NCI-H2227 (cell line): ENCODE measurements around the gene MAPK8IP2.
"Not testable (repeated sequence)": the region's sequence is repeated elsewhere in the genome, so short reads cannot be mapped to it uniquely, and the experiment has no call there.

ENCODE experiments used
- DNase-seq: peaks from one replicate; lab custom pipeline; 2025; ENCODE audit not compliant: unreplicated experiment; lab: John Stamatoyannopoulos, UW

Gene MAPK8IP2

DNA sequence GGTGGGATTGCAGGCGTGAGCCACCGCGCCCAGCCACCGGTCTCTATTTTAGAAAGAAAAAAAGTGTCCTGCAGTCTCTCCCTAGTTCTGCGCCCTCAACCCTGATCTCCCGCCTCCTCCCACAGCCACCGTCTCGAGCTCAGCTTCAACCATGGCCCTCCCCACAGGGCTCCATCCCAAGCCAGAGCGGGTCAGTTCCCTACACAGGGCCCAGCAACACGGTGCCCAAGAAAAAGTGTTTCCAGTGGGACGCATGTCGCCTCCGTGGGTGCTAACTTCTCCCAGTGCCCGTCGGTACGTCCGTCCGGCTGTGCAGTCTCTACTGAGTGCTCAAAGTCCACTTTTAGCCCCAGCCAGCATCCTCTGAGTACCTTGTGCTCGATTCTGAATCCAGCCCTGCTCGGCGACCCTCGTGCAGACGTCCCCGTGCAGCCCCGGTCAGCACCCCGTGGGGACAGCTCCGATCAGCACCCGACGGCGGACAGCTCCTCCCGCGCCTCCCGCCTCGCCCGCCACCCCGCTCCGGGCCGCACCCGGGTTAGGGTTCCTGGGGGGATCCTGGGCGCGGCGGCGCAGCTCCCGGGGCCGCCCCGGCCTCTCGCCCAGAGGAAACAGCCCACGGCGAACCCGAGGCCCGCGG is 657 bp upstream of the MAPK8IP2 start:
- DNase-seq: peak; percentile 41

- DNase-seq: peak; percentile 38
Measured at GRCh38 chr22:50600967-50601668, 525 bp downstream of the MAPK8IP2 start.

- DNase-seq: no peak
Measured at GRCh38 chr22:50601669-50602337, 1.2 kb downstream of the MAPK8IP2 start.

DNA sequence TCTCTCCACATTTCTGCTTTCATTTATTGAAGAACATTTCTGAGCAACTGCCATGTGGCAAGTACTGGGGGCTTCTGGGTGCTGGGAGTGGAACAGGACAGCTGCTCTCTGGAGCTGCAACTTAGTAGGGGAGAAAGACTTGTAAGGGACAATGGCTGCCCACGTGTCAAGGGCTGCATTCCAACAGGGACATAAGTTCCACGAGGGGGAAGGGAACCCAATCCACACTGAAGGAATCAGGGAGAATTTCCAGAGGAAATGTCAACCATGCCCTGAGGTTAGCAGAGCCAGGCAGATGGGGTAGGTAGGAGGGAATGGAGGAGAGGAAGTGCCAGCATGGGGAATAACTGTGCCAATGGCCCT is 1.7 kb downstream of the MAPK8IP2 start:
- no peak for DNase-seq

GRCh38 chr22:50603511-50604255 is 3.1 kb downstream of the MAPK8IP2 start:
- no peak for DNase-seq

- DNase-seq: no peak
Measured at GRCh38 chr22:50604256-50605001, 3.8 kb downstream of the MAPK8IP2 start.

- DNase-seq: no peak
Measured at GRCh38 chr22:50605002-50605612, 4.5 kb downstream of the MAPK8IP2 start.

- DNase-seq: no peak
Measured at GRCh38 chr22:50605613-50606074, 5.1 kb downstream of the MAPK8IP2 start.

GRCh38 chr22:50606165-50606945 is 5.8 kb downstream of the MAPK8IP2 start:
- no peak for DNase-seq

DNA sequence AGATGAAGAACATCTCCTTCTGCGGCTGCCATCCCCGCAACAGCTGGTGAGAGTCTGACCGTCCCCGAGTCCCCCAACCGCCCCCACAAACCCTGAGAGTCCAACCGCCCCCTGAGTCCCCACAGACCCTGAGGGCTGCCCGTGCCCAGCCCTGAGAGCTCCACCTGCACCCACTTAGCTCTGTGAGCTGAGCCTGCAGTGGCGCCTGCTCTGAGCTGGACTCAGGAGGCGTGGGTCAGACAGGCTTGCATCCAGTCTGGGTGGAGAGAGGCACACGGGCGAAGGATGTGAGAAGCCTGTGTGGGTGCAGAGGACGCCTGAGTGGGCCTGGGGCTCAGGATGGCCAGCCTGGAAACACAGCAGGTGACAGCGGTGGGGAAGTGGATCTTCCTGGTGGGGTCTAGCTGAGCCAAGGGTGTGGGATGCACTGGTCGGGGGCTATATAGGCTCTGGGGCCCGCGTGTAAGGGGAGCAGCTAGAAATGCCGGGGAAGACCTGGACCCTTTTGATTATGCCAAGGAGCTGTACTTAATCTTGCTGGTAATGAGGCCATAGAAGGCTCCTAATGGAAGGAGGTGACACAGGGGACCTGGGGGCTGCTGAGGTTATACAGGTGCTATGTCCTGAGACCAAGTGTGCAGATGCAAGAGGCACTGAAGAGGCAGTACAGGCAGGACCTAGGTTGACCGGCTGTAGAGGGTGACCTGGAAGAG is 6.5 kb downstream of the MAPK8IP2 start:
- DNase-seq: no peak

- DNase-seq: no peak
Measured at GRCh38 chr22:50607659-50608020, 7.0 kb downstream of the MAPK8IP2 start.

- not testable (repeated sequence) for DNase-seq
Measured at GRCh38 chr22:50608058-50608840, 7.7 kb downstream of the MAPK8IP2 start.

GRCh38 chr22:50608996-50609395 is 8.4 kb downstream of the MAPK8IP2 start:
- no peak for DNase-seq

DNA sequence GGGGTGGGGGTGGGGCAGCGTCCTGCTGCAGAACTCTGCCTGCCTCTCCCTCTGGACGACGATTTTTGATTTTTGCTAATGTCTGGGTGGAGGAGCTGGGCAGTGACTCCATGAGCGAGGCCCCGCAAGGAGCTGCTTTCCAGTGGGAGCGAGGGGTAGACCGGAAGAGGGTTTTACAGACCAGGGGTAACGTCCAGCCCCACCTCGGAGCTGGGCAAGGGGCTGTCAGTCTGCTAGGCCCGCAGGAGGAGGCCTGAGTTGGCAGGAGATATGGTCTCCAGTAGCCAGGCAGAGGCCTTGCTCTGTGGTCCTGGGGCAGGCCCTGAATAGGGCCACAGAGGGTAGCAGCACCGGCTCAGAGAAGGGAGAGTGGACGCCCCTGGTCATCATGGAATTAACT is 9.0 kb downstream of the MAPK8IP2 start:
- no peak for DNase-seq

GRCh38 chr22:50610041-50610451 is 9.5 kb downstream of the MAPK8IP2 start:
- no peak for DNase-seq

- no peak for DNase-seq
Measured at GRCh38 chr22:50610581-50610980, 10.0 kb downstream of the MAPK8IP2 start.

- DNase-seq: no peak
Measured at GRCh38 chr22:50611341-50612060, 10.9 kb downstream of the MAPK8IP2 start.

DNA sequence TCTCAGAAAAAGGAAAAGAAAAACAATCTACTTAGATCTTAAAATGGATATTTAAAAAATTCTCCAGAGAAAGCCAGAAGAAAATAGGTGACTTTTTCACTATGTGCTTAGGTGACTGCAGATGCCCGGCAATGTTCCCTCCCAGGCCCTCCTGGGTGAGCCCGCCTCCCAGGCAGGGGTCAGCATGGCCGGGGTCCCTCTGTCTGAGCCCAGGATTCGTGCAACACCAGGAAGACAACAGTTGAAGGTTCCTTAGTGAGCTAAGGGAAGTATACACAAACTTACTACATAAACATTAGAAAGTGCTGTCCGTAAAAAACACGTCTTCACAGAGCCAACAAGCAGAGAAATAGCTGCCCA is 11.6 kb downstream of the MAPK8IP2 start:
- DNase-seq: no peak
